ENCODE results near the gene KCNB1. TPM values are rescaled to one million over a fixed set of nuclear protein-coding genes. Genes with fewer than 3 reads are reported as not detected.

KCNB1 gene
- total and polyA plus RNA-seq, 4 donors, result under 0.01 to 3.4 (median 1.4) TPM

GRCh38 chr20:49456646-49457045 lies 25.8 kb downstream of the KCNB1 start:
- no peak for DNase-seq (ENCODE audit: low spot score)
- no peaks in the 10 kb centered on the region for H3K9me3 ChIP-seq (ENCODE audit: control insufficient read depth in 4 of 4, low read length in 3 of 4)
- H3K27ac ChIP-seq (ENCODE audit: low read depth in 1 of 2, low read length in 2 of 2), result no peak overlapping the region
- no peak overlapping the region for H3K4me3 ChIP-seq (ENCODE audit: low read depth in 1 of 3, low read length in 3 of 3)
- no peak overlapping the region for H3K9ac ChIP-seq (ENCODE audit: low read depth in 1 of 2, low read length in 2 of 2)
- no peaks in the 10 kb centered on the region for H3K36me3 ChIP-seq (ENCODE audit: control insufficient read depth in 4 of 4, insufficient read depth in 3 of 4, low read depth in 1 of 4, low read length in 3 of 4)
- TF ChIP-seq RXRA (IDR thresholded peaks at IDR 0.05) (no peak), REST (IDR thresholded peaks at IDR 0.05) (no peak), HNF4A (conservative IDR thresholded peaks at IDR 0.05) (no peak), ATF3 (IDR thresholded peaks at IDR 0.05) (no peak), SP1 (IDR thresholded peaks at IDR 0.05) (no peak), MAX (IDR thresholded peaks at IDR 0.05) (no peak), YY1 (IDR thresholded peaks at IDR 0.05) (no peak), FOXA2 (IDR thresholded peaks at IDR 0.05) (no peak), GABPA (IDR thresholded peaks at IDR 0.05 in 1 of 2, conservative IDR thresholded peaks at IDR 0.05 in 1 of 2) (no peak), HNF4G (IDR thresholded peaks at IDR 0.05) (no peak), JUND (IDR thresholded peaks at IDR 0.05) (no peak), TAF1 (conservative IDR thresholded peaks at IDR 0.05) (no peak), RAD21 (IDR thresholded peaks at IDR 0.05) (no peak)
- no peaks in the 10 kb centered on the region for H3K27me3 ChIP-seq (ENCODE audit: control insufficient read depth in 4 of 4, insufficient read depth in 4 of 4, low read length in 3 of 4)
- peaks cover 2 to 20% (median 12%) of the 10 kb centered on the region in 4 donors for H3K4me1 ChIP-seq (ENCODE audit: control insufficient read depth in 4 of 4, insufficient read depth in 4 of 4, low read length in 3 of 4)
- WGBS, result 95% methylated on average over 6 of the region's 6 CpGs

- no peak for TF ChIP-seq EGR1 (IDR thresholded peaks at IDR 0.05; ENCODE audit: low read depth in 2 of 2)
- TF ChIP-seq JUND (IDR thresholded peaks at IDR 0.05), result no peak
- no peak for TF ChIP-seq FOXA2 (IDR thresholded peaks at IDR 0.05)
- TF ChIP-seq ZBTB33 (IDR thresholded peaks at IDR 0.05), result no peak
- TF ChIP-seq SP1 (IDR thresholded peaks at IDR 0.05), result no peak
- TF ChIP-seq FOXA1 (IDR thresholded peaks at IDR 0.05), result no peak
- TF ChIP-seq HNF4G (IDR thresholded peaks at IDR 0.05), result no peak
- no peak for TF ChIP-seq TAF1 (conservative IDR thresholded peaks at IDR 0.05)
- Histone ChIP-seq H3K4me3 (ENCODE audit: low read depth in 1 of 3, low read length in 3 of 3) (no peak overlapping the region), H3K9ac (ENCODE audit: low read depth in 1 of 2, low read length in 2 of 2) (no peak overlapping the region), H3K27me3 (ENCODE audit: control insufficient read depth in 4 of 4, insufficient read depth in 4 of 4, low read length in 3 of 4) (no peaks in the 10 kb centered on the region), H3K36me3 (ENCODE audit: control insufficient read depth in 4 of 4, insufficient read depth in 3 of 4, low read depth in 1 of 4, low read length in 3 of 4) (no peaks in the 10 kb centered on the region), H3K27ac (ENCODE audit: low read depth in 1 of 2, low read length in 2 of 2) (no peak overlapping the region), H3K9me3 (ENCODE audit: control insufficient read depth in 4 of 4, low read length in 3 of 4) (no peaks in the 10 kb centered on the region), H3K4me1 (ENCODE audit: control insufficient read depth in 4 of 4, insufficient read depth in 4 of 4, low read length in 3 of 4) (peaks cover 1 to 11% (median 8%) of the 10 kb centered on the region in 4 donors)
- WGBS, result 57% methylated on average over 6 of the region's 6 CpGs
- no peak for DNase-seq (ENCODE audit: low spot score)
Measured at GRCh38 chr20:49455691-49456090, 26.8 kb downstream of the KCNB1 start.
